Measurements from ENCODE around the gene SGMS1. TPM values are rescaled to one million over a fixed set of nuclear protein-coding genes. Genes with fewer than 3 reads are reported as not detected.

The SGMS1 gene
- total RNA-seq, 1 experiment from 2014 or later = 24.7 TPM

DNA sequence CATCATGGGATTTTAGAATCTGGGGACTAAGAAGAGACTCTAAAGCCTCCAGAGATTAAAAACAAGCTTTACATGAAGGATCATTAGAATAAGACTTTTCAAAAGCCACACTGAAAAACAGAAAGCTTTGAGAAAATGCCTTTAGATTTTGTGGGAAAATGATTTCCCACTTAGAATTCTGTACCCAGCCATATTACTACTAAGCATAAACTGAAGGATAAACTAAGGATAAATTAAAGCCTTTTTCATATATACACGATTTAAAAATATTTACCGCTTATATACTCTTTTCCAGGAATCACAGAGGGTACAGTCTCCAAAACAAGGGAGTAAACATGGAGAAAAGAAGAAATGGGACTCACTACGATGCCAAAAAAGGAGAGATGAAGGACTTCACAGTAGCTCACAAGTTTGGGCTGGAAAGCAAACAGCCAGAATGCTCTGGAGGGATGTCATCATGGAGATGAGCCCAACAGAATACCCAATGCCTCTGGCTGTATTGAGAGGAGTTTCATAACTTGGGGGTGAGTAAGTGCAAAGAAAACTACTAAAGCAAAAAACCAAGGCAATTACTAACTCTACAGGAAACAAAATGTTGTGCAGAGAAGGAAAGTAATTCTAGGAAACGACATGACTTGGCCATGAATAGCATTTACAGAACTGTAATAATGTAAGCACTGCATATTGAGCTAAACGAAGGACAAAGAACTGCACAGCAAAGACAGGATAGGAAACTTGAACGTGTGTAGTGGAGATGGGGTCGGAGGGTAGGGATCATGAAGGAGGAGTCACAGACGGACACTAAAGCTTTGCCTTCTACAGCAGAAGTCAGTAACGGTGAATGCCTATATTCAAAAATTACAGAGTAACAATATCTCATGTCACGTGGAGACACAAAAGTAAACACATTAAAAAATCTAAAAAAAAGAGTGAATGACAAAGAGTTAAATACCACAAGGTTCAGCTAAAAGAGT lies 311.0 kb downstream of the SGMS1 start:
- Mint-ChIP-seq H3K9me3 (ENCODE audit: unreplicated experiment) (peaks cover 9% of the 10 kb centered on the region), H3K36me3 (ENCODE audit: insufficient read depth, unreplicated experiment) (peaks cover 25% of the 10 kb centered on the region), H3K4me1 (ENCODE audit: insufficient read depth, unreplicated experiment) (peaks cover 12% of the 10 kb centered on the region), H3K27ac (ENCODE audit: low read depth, unreplicated experiment) (peak overlapping the region; percentile 85), H3K4me3 (ENCODE audit: unreplicated experiment) (peak overlapping the region; percentile 49), H3K27me3 (ENCODE audit: insufficient read depth, unreplicated experiment) (no peaks in the 10 kb centered on the region)
- BruUV-seq (replicated peaks) = no TSS peak
- DNase-seq (ENCODE audit: unreplicated experiment) = peak; percentile 88
- ChIA-PET CTCF (interaction anchor here (0.5 to 2.0 kb wide), 7 partner anchors 13 to 341 kb away, joined by 3 to 7 read pairs (median 5); no protein-coding TSS in a partner anchor), POLR2A (interaction anchor here (0.7 to 3.1 kb wide), 7 partner anchors 9 to 605 kb away, joined by 3 to 26 read pairs (median 3); no protein-coding TSS in a partner anchor)
- intact Hi-C loops (cut with micrococcal nuclease) = loop anchor here (5.0 kb wide), 1 partner anchor 310 kb away; the partner anchor contains the start of gene SGMS1
- TF ChIP-seq CTCF (IDR thresholded peaks at IDR 0.05; ENCODE audit: unreplicated experiment) = no peak

GRCh38 chr10:50310560-50311174 lies 313.1 kb downstream of the SGMS1 start:
- Mint-ChIP-seq H3K27me3 (ENCODE audit: insufficient read depth, unreplicated experiment) (no peaks in the 10 kb centered on the region), H3K36me3 (ENCODE audit: insufficient read depth, unreplicated experiment) (peaks cover 39% of the 10 kb centered on the region), H3K4me1 (ENCODE audit: insufficient read depth, unreplicated experiment) (peaks cover 12% of the 10 kb centered on the region), H3K9me3 (ENCODE audit: unreplicated experiment) (peaks cover 9% of the 10 kb centered on the region), H3K4me3 (ENCODE audit: unreplicated experiment) (no peak overlapping the region), H3K27ac (ENCODE audit: low read depth, unreplicated experiment) (peak overlapping the region; percentile 80)
- intact Hi-C loops (cut with micrococcal nuclease) = loop anchor here (5.0 kb wide), 1 partner anchor 312 kb away; the partner anchor contains the start of gene SGMS1
- CTCF ChIA-PET = no interaction called here
- peak; percentile 24 for TF ChIP-seq CTCF (IDR thresholded peaks at IDR 0.05; ENCODE audit: unreplicated experiment)
- peak; percentile 54 for DNase-seq (ENCODE audit: unreplicated experiment)
- POLR2A ChIA-PET = interaction anchor here (0.5 to 3.0 kb wide), 5 partner anchors 32 to 311 kb away, joined by 3 to 10 read pairs (median 3); no protein-coding TSS in a partner anchor
- BruUV-seq (replicated peaks) = no TSS peak

DNA sequence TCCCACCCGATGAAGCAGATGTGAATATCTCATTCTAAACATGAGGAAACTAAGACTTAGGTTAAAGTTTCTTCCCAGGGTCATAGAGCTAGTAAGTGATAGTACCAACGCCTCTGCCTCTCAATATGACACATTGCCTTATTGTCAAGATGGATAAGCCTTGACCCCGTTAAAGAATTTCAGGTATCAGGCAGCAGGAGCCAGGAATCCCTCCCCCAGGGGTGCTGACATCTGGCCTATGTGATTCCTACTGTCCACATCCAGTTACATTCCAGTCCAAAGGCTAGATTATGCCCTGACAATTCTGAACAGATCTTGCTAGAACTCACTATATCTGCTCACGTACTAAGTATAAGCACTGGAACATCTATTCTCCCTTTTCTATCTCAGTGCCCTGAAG lies 314.4 kb downstream of the SGMS1 start:
- DNase-seq (ENCODE audit: unreplicated experiment) = no peak
- Mint-ChIP-seq H3K9me3 (ENCODE audit: unreplicated experiment) (peaks cover 9% of the 10 kb centered on the region), H3K4me1 (ENCODE audit: insufficient read depth, unreplicated experiment) (peaks cover 12% of the 10 kb centered on the region), H3K4me3 (ENCODE audit: unreplicated experiment) (no peak overlapping the region), H3K27ac (ENCODE audit: low read depth, unreplicated experiment) (no peak overlapping the region), H3K36me3 (ENCODE audit: insufficient read depth, unreplicated experiment) (peaks cover 46% of the 10 kb centered on the region), H3K27me3 (ENCODE audit: insufficient read depth, unreplicated experiment) (no peaks in the 10 kb centered on the region)
- intact Hi-C loops (cut with micrococcal nuclease) = no loop called here
- ChIA-PET CTCF (interaction anchor here (0.6 kb wide), 1 partner anchor 304 kb away, joined by 3 read pairs; no protein-coding TSS in a partner anchor), POLR2A (interaction anchor here (1.0 kb wide), 1 partner anchor 17 kb away, joined by 4 read pairs; no protein-coding TSS in a partner anchor)
- BruUV-seq (replicated peaks) = no TSS peak
- no peak for TF ChIP-seq CTCF (IDR thresholded peaks at IDR 0.05; ENCODE audit: unreplicated experiment)

GRCh38 chr10:50304660-50305059 lies 319.1 kb downstream of the SGMS1 start:
- Mint-ChIP-seq H3K9me3 (ENCODE audit: unreplicated experiment) (no peaks in the 10 kb centered on the region), H3K27me3 (ENCODE audit: insufficient read depth, unreplicated experiment) (no peaks in the 10 kb centered on the region), H3K4me3 (ENCODE audit: unreplicated experiment) (no peak overlapping the region), H3K4me1 (ENCODE audit: insufficient read depth, unreplicated experiment) (no peaks in the 10 kb centered on the region), H3K27ac (ENCODE audit: low read depth, unreplicated experiment) (no peak overlapping the region), H3K36me3 (ENCODE audit: insufficient read depth, unreplicated experiment) (peaks cover 22% of the 10 kb centered on the region)
- BruUV-seq (replicated peaks) = no TSS peak
- POLR2A ChIA-PET = no interaction called here
- no peak for TF ChIP-seq CTCF (IDR thresholded peaks at IDR 0.05; ENCODE audit: unreplicated experiment)
- intact Hi-C loops (cut with micrococcal nuclease) = no loop called here
- no peak for DNase-seq (ENCODE audit: unreplicated experiment)
- CTCF ChIA-PET = interaction anchor here (0.6 to 1.2 kb wide), 3 partner anchors 12 to 1303 kb away, joined by 3 to 4 read pairs (median 3); no protein-coding TSS in a partner anchor

All from MCF 10A (cell line).